Measurements from ENCODE around the gene RPS6KA6. TPM values are rescaled to one million over a fixed set of nuclear protein-coding genes. Genes with fewer than 3 reads are reported as not detected.

RPS6KA6 gene
- total RNA-seq, 2 experiments from 2014 or later = not detected

DNA sequence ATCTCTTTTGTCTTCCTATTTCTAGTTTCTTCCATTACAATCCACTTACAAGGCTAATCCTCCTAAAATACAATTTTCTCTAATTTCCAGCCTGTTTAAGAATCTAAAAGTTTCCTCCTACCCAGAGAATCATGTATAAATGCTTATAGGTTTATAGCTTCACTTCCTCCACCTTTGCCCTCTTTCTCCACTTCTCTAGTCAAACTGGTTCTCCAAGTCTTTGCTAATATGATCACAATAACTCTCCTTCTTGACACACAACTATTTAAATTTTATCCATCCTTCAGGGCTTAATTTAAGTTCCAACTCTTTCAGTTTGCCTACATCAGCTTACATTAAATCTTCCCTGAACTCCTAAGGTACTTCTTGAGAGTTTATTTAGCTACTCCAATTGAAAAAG is 69.2 kb downstream of the RPS6KA6 start:
- H3K4me1 Mint-ChIP-seq (ENCODE audit: low read depth) = no peaks in the 10 kb centered on the region

DNA sequence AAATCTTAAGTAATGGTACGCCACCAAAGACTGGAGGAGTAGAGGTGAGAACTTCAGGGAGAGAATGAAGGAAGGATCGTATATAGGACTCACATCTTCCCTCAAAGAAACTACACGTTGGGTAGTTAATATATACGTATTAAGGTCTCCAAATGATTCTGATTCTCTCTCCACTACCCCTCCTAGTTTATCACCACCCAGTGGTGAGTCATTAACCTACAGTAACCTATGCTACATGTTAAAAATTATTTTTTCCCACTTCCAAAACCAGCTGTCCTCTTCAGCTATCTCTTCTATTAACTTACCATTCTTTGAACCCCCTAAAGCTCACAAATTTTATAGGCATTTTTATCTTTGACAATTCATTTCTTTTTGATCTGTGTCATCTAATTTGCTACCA is 69.7 kb downstream of the RPS6KA6 start:
- no peaks in the 10 kb centered on the region for H3K27me3 ChIP-seq (ENCODE audit: control insufficient read depth in 1 of 2, insufficient read depth in 2 of 2, low read length in 2 of 2)
- ChIA-PET CTCF (no interaction called here), POLR2A (no interaction called here)
- H3K4me1 ChIP-seq (ENCODE audit: insufficient read depth, low read length) = no peaks in the 10 kb centered on the region
- Mint-ChIP-seq H3K27me3 (no peaks in the 10 kb centered on the region), H3K27ac (no peak overlapping the region), H3K4me3 (no peak overlapping the region), H3K4me1 (ENCODE audit: low read depth) (no peaks in the 10 kb centered on the region), H3K9me3 (no peaks in the 10 kb centered on the region), H3K36me3 (ENCODE audit: low read depth) (no peaks in the 10 kb centered on the region)
- H3K9me3 ChIP-seq (ENCODE audit: control insufficient read depth in 1 of 2, insufficient read depth in 1 of 2, low read length in 2 of 2) = no peaks in the 10 kb centered on the region
- TF ChIP-seq, protein P1, sequence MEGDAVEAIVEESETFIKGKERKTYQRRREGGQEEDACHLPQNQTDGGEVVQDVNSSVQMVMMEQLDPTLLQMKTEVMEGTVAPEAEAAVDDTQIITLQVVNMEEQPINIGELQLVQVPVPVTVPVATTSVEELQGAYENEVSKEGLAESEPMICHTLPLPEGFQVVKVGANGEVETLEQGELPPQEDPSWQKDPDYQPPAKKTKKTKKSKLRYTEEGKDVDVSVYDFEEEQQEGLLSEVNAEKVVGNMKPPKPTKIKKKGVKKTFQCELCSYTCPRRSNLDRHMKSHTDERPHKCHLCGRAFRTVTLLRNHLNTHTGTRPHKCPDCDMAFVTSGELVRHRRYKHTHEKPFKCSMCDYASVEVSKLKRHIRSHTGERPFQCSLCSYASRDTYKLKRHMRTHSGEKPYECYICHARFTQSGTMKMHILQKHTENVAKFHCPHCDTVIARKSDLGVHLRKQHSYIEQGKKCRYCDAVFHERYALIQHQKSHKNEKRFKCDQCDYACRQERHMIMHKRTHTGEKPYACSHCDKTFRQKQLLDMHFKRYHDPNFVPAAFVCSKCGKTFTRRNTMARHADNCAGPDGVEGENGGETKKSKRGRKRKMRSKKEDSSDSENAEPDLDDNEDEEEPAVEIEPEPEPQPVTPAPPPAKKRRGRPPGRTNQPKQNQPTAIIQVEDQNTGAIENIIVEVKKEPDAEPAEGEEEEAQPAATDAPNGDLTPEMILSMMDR (IDR thresholded peaks at IDR 0.05) = no peak
- H3K36me3 ChIP-seq (ENCODE audit: insufficient read depth, low read length) = no peaks in the 10 kb centered on the region
- ATAC-seq (ENCODE audit: poor library complexity) = no peak
- intact Hi-C loops (cut with DNase I, micrococcal nuclease) = no loop called here
- H3K27ac ChIP-seq (ENCODE audit: low read depth in 1 of 2, low read length in 2 of 2) = no peak overlapping the region
- DNase-seq = no peak
- H3K4me3 ChIP-seq (ENCODE audit: low read length) = no peak overlapping the region

More for the DNA sequence above, 69.2 kb downstream of the RPS6KA6 start:
- Histone ChIP-seq H3K4me1 (ENCODE audit: insufficient read depth, low read length) (no peaks in the 10 kb centered on the region), H3K9me3 (ENCODE audit: control insufficient read depth in 1 of 2, insufficient read depth in 1 of 2, low read length in 2 of 2) (no peaks in the 10 kb centered on the region), H3K36me3 (ENCODE audit: insufficient read depth, low read length) (no peaks in the 10 kb centered on the region), H3K4me3 (ENCODE audit: low read length) (no peak overlapping the region), H3K27ac (ENCODE audit: low read depth in 1 of 2, low read length in 2 of 2) (no peak overlapping the region), H3K27me3 (ENCODE audit: control insufficient read depth in 1 of 2, insufficient read depth in 2 of 2, low read length in 2 of 2) (no peaks in the 10 kb centered on the region)
- DNase-seq (no peak), ATAC-seq (ENCODE audit: poor library complexity) (no peak)
- TF ChIP-seq, protein P1 (IDR thresholded peaks at IDR 0.05) = no peak
- Mint-ChIP-seq H3K27ac (no peak overlapping the region), H3K4me3 (no peak overlapping the region), H3K27me3 (no peaks in the 10 kb centered on the region), H3K9me3 (no peaks in the 10 kb centered on the region), H3K36me3 (ENCODE audit: low read depth) (no peaks in the 10 kb centered on the region)
- intact Hi-C loops (cut with DNase I, micrococcal nuclease) = no loop called here
- ChIA-PET CTCF (no interaction called here), POLR2A (no interaction called here)

DNA sequence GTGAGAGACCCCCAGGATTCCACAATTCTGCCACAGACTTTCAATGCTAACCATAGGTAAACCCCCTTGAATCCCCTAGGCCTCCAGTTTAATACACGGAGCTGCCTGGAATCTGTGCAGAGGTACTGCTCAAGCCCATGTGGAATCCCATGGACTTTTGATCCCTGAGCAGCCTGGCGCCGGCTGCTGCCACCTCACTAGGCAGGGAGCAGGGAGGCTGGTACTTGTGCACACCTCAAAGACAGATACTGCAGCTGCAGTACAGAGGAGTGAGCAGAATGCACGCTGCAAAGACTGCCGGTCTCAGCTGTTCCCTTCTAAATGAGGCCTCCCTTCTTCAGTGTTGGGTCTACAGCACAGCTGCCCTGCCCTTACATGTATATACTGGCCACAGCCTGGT is 79.4 kb downstream of the RPS6KA6 start:
- Histone ChIP-seq H3K36me3 (ENCODE audit: insufficient read depth, low read length) (no peaks in the 10 kb centered on the region), H3K4me1 (ENCODE audit: insufficient read depth, low read length) (no peaks in the 10 kb centered on the region), H3K9me3 (ENCODE audit: control insufficient read depth in 1 of 2, insufficient read depth in 1 of 2, low read length in 2 of 2) (peaks cover 0 to 9% of the 10 kb centered on the region in 2 experiments), H3K27me3 (ENCODE audit: control insufficient read depth in 1 of 2, insufficient read depth in 2 of 2, low read length in 2 of 2) (no peaks in the 10 kb centered on the region), H3K4me3 (ENCODE audit: low read length) (no peak overlapping the region), H3K27ac (ENCODE audit: low read depth in 1 of 2, low read length in 2 of 2) (no peak overlapping the region)
- TF ChIP-seq, protein P1 (IDR thresholded peaks at IDR 0.05) = no peak
- ATAC-seq (ENCODE audit: poor library complexity) (no peak), DNase-seq (no peak)
- H3K4me1 Mint-ChIP-seq (ENCODE audit: low read depth) = no peaks in the 10 kb centered on the region
- H3K36me3 Mint-ChIP-seq (ENCODE audit: low read depth) = no peaks in the 10 kb centered on the region
- no peaks in the 10 kb centered on the region for H3K27me3 Mint-ChIP-seq
- H3K27ac Mint-ChIP-seq = no peak overlapping the region
- intact Hi-C loops (cut with DNase I, micrococcal nuclease) = no loop called here
- CTCF ChIA-PET = no interaction called here
- peaks cover 4% of the 10 kb centered on the region for H3K9me3 Mint-ChIP-seq
- POLR2A ChIA-PET = no interaction called here
- no peak overlapping the region for H3K4me3 Mint-ChIP-seq
